ELR (cell line): ENCODE measurements around the gene CCDC197.

Experiments
- DNase-seq: peaks from one replicate; pipeline ENCODE4 v3.0.0-alpha.2; 2015; ENCODE audit warnings: low read depth

Gene CCDC197

DNA sequence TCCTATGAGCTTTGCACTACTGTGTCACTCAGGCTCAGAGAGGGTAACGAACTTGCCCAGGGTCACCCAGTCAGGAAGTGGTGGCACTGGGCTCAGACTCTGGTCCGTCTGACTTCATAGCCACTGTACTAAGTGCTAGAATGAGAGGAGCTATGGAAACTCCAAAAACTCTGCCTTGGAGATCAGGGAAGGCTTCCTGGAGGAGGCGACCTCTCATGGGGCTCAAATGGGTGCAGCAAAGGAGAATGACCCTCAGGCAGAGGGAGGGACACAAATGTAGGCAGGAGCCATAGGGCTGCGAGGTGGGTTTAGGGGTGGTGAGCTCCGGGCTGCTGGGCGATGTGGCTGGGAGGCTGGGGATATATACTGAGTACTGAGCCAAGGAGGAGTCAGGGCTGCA, 3.2 kb downstream of the CCDC197 start:
- no peak for DNase-seq

DNA sequence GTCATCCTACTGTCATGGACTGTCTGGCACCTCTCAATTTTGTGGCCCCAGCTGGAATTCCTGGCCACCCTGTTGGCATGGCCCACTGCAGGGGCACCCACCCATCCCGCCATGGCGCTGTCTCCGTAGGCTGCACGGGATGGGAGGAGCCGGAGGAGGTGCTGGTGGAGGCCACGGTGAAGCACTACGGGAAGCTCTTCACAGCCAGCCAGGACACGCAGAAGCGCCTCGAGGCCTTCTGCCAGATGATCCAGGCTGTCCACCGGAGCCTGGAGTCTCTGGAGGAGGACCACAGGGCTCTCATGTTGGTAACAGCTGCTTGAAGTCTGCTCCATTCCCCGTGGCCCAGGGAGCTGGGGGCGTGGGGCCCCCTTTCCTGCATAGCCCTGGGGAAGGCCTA, 3.9 kb downstream of the CCDC197 start:
- no peak for DNase-seq

DNA sequence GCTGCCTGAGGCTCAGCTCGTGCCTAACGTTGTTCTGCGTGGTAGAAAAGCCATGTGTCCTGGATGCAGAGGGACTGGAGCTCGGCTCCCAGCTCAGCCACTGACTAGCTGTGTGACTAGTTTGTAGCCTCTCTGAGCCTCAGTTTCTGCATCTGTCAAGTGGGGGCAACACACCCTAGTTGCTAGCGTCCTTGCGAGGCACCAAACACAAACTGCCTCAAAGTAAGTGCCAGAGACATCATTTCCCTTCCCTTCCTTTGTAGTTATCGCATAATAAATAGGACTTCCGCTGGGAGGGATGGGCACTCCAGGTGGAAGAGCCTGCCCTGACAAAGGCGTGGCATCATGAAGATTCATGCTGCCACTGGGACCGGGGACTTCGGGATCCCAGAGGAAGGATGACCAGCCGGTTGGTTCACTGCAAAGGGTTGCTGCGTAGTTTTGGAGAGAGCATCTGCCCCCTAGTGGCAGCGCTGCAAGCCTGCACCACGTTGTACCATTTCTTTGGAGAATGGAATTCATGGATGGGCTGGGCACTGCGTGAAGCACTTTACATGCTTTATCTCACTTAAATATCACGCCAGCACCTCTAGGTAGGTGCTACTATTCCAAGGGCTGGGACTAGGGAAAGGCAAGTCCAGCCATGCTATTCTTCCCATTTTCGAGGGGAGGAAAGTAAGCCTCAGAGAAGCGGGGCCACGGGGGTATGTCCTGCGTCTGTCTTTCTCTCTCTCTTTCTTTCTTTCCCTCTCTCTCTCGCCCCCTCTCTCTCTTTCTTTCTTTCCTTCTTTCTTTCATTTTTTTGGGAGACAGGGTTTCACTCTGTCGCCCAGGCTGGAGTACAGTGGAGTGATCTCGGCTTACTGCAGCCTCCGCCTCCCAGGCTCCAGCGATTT, 4.6 kb downstream of the CCDC197 start:
- DNase-seq, result peak; percentile 83

DNA sequence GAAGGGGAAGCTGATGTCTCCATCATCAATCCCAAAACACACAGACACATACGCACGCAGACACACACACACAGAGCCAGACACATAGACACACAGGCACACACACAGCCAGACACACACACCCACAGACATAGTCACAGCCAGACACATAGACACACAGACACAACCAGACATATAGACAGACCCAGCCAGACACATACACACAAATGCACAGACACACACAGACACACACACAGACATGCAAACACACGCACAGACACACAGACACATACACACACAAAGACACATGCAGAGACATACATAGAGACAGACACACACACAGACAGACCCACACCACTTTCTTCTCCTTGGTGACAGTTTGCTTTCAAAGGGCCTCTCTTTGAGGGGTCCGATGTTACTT, 6.3 kb downstream of the CCDC197 start:
- no peak for DNase-seq

DNA sequence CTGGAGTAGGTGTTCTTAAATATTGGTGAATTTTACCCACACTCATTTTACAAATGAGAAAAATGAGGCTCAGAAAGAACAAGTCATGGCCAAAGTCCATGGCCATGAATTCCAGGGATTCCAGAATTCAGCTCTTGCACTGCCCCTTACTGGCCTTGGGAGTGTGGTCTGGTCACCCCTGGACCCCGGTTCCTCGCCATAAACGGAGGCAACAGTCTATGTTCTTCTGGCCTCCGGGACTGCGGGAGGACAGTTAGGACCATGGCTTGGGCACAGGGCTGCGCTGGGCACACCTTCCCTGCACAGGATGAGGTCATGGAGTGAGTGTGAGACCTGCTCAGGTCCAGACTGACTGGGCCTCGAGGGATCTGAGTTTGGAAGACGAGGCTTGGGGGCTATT, 6.9 kb downstream of the CCDC197 start:
- DNase-seq, result no peak

DNA sequence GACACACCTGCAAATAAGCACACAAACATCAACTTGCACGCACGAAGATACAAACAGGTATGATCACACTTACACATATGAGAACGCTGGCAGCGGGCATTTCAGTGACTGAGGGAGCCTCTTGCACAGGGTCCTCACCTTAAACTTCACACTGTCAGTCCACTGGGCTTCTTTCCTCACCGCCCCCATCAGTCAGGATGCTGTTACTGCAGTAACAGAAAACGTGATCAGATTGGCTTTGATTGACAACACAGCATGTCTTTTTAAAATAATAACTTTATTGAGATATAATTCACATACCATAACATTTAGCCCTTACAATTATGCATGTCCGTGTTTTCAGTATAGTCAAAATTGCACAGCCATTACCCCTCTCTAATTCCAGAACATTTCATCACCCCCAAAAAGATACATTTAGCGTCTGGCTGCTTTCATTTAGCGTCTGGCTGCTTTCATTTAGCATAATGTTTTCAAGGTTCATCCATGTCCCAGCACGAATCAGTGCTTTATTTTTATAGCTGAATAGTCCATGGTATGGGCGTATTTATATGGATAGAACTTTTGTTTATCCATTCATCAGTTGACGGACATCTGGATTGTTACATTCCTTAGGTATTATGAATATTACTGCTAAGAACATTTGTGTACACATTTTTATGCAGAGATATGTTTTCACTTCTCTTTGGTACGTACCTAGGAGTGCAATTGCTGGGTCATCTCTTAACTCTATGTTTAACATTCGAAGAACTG, 8.4 kb downstream of the CCDC197 start:
- peak; percentile 40 for DNase-seq

DNA sequence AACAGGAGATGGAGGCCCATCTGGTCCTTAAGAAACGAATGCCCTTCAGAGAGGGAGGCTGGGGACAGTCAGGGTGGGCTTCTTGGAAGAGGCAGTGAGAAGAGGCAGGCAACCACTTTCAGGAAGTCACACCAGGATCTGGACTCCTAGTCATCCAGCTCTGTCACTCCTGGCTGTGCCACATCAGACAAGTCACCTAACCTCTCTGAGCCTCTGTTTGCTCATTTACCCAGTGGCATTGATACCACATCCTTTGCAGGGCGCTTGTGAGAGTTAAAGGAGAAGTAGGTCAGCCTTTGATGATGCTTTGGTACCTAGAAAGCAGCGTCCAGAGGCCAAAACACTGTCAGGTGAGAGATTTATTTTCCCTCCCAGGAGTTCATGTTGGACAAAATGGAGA, 11.1 kb downstream of the CCDC197 start:
- DNase-seq, result no peak

DNA sequence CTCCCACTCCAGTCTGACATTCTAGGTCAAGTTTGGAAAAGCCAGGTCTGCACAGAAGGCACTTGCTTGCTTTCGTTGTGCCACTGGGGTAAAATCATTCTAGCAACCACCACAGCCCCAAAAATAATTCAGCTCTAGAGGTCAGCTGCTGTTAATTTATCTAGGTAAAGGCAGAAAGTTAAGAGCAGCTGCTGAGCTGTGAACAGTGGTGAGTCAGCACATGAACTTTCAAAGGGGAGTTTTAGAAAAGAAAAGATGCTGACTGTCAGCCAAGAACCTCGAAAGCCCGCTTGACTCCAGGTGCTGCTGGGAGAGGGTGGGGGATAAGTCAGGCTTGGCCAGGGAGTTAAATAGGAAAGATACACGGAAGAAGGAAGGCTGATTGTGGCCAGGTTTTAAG, 12.7 kb downstream of the CCDC197 start:
- DNase-seq, result peak; percentile 61

DNA sequence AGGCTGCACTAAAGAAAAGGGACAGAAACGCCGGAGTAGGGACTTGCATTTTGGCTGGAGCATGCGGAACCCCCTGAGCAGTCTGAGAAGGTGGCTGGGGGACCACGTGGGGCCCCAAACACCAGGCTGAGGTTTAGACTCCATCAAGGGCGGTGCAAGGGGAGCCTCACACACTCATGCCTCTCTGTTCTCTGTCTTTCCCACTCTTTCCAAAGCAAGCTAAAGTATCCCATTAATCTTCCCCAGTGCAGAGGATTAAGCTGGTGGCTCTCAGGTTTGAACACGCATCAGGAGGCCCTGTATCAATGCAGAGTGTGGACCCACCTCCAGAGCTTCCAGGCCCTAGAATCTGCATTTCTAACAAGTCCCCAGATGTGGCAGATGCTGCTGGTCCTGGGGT, 13.5 kb downstream of the CCDC197 start:
- DNase-seq, result no peak

DNA sequence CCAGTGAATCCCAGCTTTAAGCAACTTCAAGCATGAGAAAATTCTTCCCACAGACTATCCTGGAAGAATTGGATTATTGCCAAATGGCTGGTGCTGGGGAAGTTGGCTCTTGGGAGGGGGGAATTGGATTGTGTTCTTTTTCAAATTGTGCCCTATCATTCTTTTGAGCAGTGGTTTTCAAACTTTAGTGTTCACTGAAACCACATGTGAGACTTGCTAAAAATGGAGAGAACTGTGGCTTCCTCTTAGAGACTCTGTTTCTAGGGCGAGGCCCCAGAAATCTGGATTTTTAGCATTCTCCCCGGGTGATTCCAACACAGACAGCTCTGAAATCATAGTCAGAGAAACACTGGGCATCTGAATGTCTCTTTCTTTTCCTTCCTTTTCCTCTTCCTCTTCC, 14.7 kb downstream of the CCDC197 start:
- no peak for DNase-seq

DNA sequence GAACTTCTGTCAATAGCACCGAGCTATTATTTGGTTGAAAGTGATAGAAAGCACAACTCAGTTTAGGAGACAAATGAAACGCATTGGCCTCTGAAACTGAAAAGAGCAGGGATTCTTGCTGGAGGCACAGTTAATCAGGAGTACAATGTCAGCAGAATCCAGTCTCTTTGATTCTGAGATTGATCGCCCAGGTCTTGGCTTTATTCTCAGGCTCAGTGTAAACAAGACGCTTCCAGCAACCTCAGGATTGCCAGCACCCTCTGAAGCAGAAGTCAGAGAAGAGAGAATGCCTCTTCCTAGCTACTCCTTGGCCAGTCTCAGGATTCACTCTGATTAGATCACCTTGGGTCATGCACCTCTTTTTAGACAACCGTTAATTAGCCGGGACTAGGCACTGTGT, 17.3 kb downstream of the CCDC197 start:
- DNase-seq, result no peak

DNA sequence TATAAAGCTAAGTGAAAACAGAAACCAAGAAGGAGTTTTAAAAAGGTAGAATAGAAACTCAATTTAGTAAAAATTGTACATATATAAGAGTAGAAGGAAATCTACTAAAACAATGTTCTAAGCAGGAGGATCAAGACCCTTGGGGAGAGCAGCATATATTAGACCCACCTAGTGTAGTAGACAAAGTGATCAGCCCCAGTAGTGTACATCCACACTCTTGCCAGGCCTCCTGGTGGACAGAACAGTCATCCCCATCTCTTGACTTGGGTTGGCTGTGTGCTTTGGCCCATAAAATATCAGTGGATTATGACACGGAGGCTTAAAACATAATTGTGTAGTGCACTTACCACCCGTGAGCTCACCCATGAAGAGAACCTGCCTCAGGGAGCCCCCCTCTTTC, 18.1 kb downstream of the CCDC197 start:
- no peak for DNase-seq

DNA sequence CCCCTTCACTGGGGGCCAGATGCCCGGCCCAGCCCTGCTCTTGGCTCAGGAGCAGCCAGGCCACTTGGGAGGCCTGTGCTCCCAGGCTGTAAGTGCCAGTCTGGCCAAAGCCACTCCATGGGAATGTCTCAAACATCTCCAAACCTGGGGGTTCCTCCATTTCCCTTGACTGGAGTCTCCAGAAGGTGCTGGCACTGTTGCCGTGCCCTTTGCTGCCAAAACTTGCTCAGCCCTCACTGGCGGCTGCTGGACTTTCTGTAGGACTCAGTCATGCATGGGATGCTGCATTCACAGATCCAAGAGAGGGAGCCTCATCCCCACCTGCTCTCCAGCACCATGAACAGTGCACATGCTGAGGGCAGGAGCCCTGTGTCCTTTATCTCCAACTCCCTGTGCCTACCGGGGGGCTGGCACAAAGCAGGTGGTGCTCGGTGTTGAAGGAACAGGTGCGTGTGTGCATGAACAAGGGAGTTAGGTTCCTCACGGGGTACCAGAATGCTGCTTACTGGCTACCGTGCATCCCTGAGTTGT, 19.4 kb downstream of the CCDC197 start:
- DNase-seq, result no peak

DNA sequence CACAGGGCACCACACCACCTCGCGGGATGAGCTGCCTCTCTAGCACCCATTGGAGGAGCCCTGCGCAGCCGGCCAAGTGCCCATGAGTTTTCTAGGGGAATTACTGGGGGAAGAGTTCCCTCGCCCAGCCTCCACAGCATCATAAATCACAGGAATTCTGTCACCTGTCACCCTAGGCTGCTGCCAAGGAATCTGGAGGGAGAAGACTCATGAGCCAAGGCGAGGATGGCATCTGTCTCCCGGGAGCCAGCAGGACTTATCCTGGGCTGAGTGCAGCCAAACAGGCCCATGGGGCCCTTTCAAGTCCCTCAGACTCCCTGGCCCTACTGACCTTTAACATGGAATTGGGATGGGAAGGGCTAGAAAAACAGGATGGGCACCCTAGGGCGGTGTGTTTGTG, 21.2 kb downstream of the CCDC197 start:
- DNase-seq, result no peak

DNA sequence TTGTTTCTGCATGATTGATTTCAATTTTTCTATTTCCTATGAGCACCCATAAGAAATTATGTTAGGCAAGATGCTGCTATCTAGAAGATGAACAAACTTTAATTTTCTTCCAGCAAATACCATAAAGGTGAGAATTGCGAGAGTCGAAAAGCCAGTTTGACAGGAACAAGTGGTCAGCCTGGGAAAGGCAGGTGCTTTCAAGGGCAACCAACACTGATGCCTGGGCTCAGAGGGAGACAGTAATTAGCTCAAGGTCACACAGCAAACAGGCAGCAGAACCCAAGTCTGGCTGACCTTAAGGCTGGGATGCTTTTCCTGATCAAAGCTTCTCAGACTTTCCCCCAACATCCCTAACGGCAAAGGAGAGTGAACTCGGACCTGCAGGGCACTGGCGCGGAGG, 22.2 kb downstream of the CCDC197 start:
- no peak for DNase-seq

DNA sequence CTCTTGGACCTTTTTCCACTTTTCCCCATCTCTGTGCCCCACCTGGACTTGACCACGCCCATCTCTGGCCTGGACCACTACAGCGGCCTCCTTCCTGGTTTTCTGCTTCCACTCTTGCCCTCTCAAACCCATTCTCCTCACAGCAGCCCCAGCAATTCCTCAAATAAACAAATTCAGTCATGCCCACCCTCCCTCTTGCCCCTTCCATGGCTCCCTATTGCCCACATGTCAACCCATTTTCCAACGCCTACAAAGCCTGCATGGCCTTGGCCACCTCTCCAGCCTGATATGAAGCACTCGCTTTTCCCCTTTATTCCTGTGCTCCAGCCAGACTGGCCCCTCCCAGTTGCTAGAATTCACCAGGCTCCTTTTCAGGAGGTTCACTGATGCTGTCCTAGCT, 23.2 kb downstream of the CCDC197 start:
- DNase-seq, result no peak

DNA sequence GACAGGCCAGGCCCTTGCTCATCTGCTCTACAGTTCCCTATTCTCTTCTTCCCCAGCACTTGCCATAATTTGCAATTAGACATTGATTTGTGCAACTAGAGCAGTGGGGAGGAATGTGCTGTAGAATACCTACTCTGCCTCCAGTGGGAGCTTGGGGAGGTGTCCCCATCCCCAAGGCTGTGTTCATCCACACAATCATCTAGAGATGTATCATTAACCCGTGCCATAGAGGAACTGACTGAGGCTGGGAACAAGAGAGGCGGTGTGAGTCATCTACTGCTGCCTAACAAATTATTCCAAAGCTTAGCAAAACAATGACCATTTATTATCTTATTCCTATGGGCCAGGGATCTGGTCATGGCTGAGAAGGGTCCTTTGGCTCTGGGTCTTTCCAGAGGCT, 23.9 kb downstream of the CCDC197 start:
- peak; percentile 65 for DNase-seq

DNA sequence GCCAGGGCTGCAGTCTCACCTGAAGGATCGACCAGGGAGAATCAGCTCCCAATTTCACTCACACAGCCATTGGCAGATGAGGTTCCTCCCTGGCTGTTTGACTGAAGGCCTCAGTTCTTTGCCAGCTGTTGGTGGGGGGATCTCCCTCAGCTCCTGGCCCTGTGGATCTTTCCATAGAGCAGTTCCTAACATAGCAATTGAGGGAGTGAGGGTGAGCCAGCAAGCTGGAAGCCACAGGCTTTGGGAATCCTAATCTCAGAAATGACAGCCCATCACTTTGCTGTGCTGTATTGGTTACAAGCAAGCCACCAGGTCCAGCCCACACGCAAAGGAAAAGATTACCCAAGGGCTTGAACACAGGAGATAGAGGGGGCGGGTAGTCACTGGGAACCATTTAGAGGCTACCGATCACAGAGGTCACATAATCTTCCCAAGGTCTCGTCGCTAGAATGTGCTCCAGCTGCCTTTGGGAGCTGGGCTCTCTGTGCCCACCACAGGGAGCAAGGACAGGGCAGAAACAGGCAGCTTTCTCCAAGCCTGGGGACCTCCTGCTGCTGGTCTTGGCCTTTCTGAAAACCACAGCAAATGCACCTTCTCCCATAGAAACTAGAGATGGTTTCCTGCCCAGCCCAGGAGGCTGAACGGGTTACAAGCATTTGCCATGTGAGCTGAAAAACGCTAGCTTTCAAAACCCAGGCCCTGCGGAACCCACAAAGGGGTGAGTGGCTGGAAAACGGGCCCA, 24.5 kb downstream of the CCDC197 start:
- no peak for DNase-seq

DNA sequence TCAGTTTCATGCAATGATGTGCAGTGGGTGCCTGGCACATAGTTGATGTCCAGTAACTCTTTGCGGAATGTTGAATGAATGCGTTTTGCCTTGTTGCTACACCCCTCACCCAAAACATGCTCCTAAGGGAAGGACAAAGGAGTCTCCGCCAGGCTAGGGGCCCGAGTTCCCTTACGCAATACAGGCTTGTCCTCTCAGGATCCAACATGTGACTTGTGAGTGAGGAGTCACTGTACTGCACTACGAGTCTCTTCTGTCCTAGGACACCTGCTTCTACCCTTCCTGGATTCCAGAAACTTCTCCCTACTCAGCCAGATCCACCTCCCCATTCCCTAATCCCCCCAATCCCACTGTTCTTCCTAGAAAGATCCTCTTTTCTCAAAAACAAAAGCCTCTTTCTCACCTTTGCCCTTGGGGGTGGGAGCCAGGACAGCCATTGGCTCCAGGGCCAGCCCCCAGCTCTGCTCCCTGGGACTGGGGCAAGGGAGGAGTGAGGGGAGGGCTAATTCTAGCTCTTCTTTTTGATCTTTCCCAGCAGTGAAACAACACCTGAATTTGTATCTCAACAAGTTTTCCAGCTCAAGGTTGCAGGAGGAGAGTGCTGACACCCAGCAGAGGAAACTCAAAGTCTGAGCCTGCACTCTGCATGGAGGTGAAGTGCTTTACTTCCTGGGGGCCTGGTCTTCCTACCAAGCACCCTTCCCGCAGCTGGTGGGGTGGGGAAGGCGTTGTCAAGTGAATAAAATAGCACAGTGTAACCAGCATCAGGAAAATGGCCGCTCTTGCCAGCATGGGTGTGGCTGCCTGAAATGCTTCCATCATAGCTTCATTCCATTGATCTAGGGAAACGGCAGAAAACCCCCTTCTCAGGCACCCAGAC, 25.7 kb downstream of the CCDC197 start:
- no peak for DNase-seq

DNA sequence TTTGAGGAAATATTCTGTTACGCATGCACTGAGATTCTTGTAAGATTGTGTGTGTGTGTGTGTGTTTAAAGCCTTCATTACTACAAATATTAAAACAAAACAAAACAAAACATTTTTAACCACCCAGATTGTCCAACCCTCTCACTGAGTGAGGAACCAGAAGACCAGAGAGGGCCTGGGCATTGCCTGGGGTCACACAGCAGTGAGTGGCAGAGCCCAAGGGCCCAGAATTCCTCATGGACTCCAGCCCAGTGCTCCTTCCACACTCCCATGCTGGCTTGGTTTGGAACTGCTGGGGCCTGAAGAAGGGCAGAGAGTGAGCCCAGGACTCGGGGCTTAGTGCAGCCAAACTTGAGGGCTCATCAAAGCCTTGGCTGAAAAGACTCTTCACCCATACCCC, 27.4 kb downstream of the CCDC197 start:
- DNase-seq, result no peak

DNA sequence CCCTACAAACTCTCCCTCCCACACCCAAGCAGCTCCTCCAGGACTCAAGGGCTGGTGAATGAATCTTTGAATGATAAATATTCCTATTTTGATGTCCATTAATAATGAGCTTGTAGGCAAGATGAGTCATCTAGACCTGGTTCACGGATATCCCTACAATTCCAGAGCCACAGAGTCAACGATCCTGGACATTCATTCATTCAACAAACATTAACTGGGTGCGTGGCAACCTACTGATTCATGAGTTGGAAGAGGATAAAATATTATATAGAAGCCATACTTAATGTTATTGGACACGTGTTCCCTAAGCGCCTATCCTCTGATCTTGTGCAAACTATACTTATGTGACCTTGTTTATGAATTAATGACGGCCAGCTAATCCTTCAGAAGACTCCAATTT, 28.6 kb downstream of the CCDC197 start:
- DNase-seq, result peak; percentile 67
